OCI-LY1 (cell line): ENCODE data around the gene TMEM229A.

ENCODE experiments used
- H2AFZ ChIP-seq: fragments of 200-600 bp; sonication (generic), shearing (Covaris generic); 2 replicates; pipeline ENCODE4 v1.6.0; 2014; ENCODE audit warnings: antibody characterized with exemption, mild to moderate bottlenecking, low read length
- H3F3A ChIP-seq: fragments of 200-600 bp; sonication (generic), shearing (Covaris generic); 2 replicates; pipeline ENCODE4 v1.6.0; 2014; ENCODE audit warnings: mild to moderate bottlenecking, antibody characterized with exemption, low read length, moderate library complexity; ENCODE audit not compliant: insufficient read depth
- H3K27ac ChIP-seq: fragments of 200-600 bp; sonication (generic); 2 replicates; pipeline ENCODE4 v1.5.1; 2014; ENCODE audit warnings: low read length, mixed run types, mild to moderate bottlenecking, low read depth; ENCODE audit not compliant: poor library complexity, severe bottlenecking
- H3K27me3 ChIP-seq: fragments of 200-600 bp; sonication (generic); 2 replicates; pipeline ENCODE4 v1.6.0; 2014; ENCODE audit warnings: antibody characterized with exemption, mild to moderate bottlenecking, low read length, moderate library complexity; ENCODE audit not compliant: insufficient read depth
- H3K36me3 ChIP-seq: fragments of 200-600 bp; sonication (generic); 2 replicates; pipeline ENCODE4 v1.6.1; 2014; ENCODE audit warnings: mild to moderate bottlenecking, antibody characterized with exemption, low read length, moderate library complexity, mixed read lengths; ENCODE audit not compliant: insufficient read depth
- H3K4me1 ChIP-seq: fragments of 200-600 bp; sonication (generic); 2 replicates; pipeline ENCODE4 v1.5.1; 2014; ENCODE audit warnings: mild to moderate bottlenecking, low read length, moderate library complexity; ENCODE audit not compliant: insufficient read depth, severe bottlenecking
- H3K4me2 ChIP-seq: fragments of 200-600 bp; sonication (generic), shearing (Covaris generic); 2 replicates; pipeline ENCODE4 v1.6.1; 2014; ENCODE audit warnings: low read length
- H3K4me3 ChIP-seq: fragments of 200-600 bp; sonication (generic); 2 replicates; pipeline ENCODE4 v1.5.1; 2014; ENCODE audit warnings: low read length, low read depth, mild to moderate bottlenecking, mixed read lengths; ENCODE audit not compliant: poor library complexity, severe bottlenecking
- H3K79me2 ChIP-seq: fragments of 200-600 bp; shearing (Covaris generic); 2 replicates; pipeline ENCODE4 v1.6.1; 2016; ENCODE audit warnings: mixed run types, low read length, mixed read lengths; ENCODE audit not compliant: insufficient read depth
- H3K9ac ChIP-seq: fragments of 200-600 bp; sonication (generic), shearing (Covaris generic); 2 replicates; pipeline ENCODE4 v1.6.1; 2014; ENCODE audit warnings: mild to moderate bottlenecking, low read length, mixed read lengths
- H3K9me2 ChIP-seq: fragments of 200-600 bp; sonication (generic), shearing (Covaris generic); 2 replicates; pipeline ENCODE4 v1.6.1; 2014; ENCODE audit warnings: low read depth, mild to moderate bottlenecking, low read length, mixed read lengths
- H3K9me3 ChIP-seq: fragments of 200-600 bp; shearing (Covaris generic); 2 replicates; pipeline ENCODE4 v1.6.1; 2014; ENCODE audit warnings: low read length, mixed read lengths
- H4K20me1 ChIP-seq: fragments of 200-600 bp; sonication (generic), shearing (Covaris generic); 2 replicates; pipeline ENCODE4 v1.6.0; 2016; ENCODE audit warnings: mild to moderate bottlenecking, low read length; ENCODE audit not compliant: insufficient read depth
- EZH2 ChIP-seq: fragments of 200-600 bp; sonication (generic), shearing (Covaris generic); IDR thresholded peaks from 2 replicates; pipeline ENCODE4 v1.8.0; 2017; ENCODE audit warnings: borderline replicate concordance, mixed run types, mild to moderate bottlenecking, antibody characterized with exemption, low read length, moderate library complexity, mixed read lengths
- TF ChIP-seq, protein P1 (sequence below): fragments of 200-600 bp; sonication (generic), shearing (Covaris generic); IDR thresholded peaks from 2 replicates; pipeline ENCODE4 v1.5.1; 2017; ENCODE audit warnings: mild to moderate bottlenecking, antibody characterized with exemption, low read length, moderate library complexity, mixed read lengths

Gene TMEM229A

DNA sequence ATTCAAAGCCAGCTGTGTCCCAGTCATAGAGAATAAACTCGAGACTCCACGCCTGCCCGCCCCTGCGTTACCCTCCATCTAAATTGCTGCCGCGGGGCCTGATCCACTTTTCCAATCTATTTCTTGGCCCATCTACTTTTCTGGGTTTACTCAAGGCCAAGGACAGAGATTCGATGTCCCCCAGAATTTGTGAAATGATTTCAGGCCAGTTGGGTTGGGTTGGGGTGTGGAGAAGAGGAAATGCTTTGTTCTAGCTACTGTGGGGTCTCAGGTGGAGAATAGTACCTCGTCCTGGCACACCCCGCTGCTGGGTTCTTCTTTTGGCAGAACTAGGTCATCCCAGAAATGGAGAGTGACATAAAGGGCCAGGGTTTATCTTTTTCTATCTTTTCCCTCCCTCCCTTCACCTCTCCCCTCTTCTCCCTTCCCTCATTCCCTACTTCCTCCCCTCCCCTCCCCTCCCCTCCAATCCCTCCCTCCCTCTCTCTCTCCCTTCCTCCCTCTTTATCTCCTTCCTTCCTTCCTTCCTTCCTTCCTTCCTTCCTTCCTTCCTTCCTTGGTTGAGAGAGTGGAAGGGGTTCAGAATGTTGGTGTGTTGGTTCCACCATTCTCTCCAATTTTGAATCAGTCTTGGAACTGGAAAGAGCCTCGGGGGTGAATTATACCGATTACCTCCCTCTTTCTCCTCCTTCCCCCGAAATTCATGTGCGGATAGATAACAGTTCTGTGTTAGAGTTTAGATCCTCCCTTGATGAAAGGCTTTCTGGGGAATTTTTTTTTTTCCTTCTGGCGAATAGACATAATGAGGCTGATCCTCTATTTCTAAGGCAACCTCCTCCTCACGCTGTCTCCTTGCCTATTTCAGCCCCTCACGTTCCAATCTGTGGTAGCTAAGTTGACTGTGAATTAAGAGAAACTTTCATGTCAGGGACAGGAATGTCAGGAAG is 1.2 kb upstream of the TMEM229A start:
- Histone ChIP-seq H3K4me3 (no peak overlapping the region), H3K4me2 (no peak overlapping the region)
- no peak for TF ChIP-seq EZH2
- TF ChIP-seq, protein P1, sequence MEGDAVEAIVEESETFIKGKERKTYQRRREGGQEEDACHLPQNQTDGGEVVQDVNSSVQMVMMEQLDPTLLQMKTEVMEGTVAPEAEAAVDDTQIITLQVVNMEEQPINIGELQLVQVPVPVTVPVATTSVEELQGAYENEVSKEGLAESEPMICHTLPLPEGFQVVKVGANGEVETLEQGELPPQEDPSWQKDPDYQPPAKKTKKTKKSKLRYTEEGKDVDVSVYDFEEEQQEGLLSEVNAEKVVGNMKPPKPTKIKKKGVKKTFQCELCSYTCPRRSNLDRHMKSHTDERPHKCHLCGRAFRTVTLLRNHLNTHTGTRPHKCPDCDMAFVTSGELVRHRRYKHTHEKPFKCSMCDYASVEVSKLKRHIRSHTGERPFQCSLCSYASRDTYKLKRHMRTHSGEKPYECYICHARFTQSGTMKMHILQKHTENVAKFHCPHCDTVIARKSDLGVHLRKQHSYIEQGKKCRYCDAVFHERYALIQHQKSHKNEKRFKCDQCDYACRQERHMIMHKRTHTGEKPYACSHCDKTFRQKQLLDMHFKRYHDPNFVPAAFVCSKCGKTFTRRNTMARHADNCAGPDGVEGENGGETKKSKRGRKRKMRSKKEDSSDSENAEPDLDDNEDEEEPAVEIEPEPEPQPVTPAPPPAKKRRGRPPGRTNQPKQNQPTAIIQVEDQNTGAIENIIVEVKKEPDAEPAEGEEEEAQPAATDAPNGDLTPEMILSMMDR, result no peak

DNA sequence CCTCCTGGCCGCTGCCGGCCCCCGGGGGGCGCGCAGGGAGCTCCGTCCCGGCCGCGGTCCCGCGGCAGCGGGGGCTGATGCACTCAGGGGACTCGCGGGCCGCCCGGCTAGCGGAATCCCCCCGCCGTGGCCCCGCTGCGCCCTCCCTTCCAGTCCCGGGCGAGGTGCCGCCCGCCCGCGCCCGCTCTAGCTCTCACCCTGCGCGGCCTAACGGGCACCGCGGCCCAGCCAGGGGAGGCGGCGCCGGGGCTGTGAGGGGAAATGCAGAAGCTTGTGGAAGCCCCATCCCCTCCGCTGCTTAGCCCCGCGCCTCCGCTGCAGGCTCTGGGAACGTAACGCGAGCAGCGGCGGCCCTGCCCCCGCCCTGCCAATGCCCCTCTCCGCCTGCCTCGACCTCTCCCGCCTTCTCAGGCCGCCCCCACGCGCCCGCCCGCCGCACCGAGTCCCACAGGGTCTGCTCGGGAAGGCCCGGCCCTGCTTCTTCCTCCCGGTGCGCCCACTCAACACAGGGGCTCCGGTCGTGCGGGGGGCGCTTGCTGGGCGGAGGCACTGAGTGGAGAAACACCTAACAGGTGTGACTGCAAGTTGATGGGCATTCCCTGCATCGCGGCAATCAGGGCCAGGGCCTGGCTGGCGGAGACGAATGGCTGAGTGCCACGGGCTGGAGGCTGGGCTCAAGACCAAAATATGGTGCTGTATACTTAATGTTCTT is 384 bp upstream of the TMEM229A start:
- no peak for TF ChIP-seq EZH2
- TF ChIP-seq, protein P1, result no peak
- Histone ChIP-seq H3K79me2 (no peaks in the 10 kb centered on the region), H4K20me1 (no peaks in the 10 kb centered on the region), H3K27me3 (no peaks in the 10 kb centered on the region), H3K4me2 (no peak overlapping the region), H3K4me1 (no peaks in the 10 kb centered on the region), H2AFZ (no peak overlapping the region), H3F3A (no peaks in the 10 kb centered on the region), H3K9me3 (no peaks in the 10 kb centered on the region), H3K9ac (no peak overlapping the region), H3K4me3 (no peak overlapping the region), H3K36me3 (no peaks in the 10 kb centered on the region), H3K27ac (no peak overlapping the region), H3K9me2 (no peaks in the 10 kb centered on the region)

More for the DNA sequence above, 1.2 kb upstream of the TMEM229A start:
- H2AFZ ChIP-seq, result no peak overlapping the region
- no peaks in the 10 kb centered on the region for H3K27me3 ChIP-seq
- H3K9ac ChIP-seq, result no peak overlapping the region
- no peaks in the 10 kb centered on the region for H3K36me3 ChIP-seq
- no peaks in the 10 kb centered on the region for H3K79me2 ChIP-seq
- no peaks in the 10 kb centered on the region for H4K20me1 ChIP-seq
- H3K27ac ChIP-seq, result no peak overlapping the region
- H3K9me3 ChIP-seq, result no peaks in the 10 kb centered on the region
- no peaks in the 10 kb centered on the region for H3K4me1 ChIP-seq
- H3K9me2 ChIP-seq, result no peaks in the 10 kb centered on the region
- no peaks in the 10 kb centered on the region for H3F3A ChIP-seq

DNA sequence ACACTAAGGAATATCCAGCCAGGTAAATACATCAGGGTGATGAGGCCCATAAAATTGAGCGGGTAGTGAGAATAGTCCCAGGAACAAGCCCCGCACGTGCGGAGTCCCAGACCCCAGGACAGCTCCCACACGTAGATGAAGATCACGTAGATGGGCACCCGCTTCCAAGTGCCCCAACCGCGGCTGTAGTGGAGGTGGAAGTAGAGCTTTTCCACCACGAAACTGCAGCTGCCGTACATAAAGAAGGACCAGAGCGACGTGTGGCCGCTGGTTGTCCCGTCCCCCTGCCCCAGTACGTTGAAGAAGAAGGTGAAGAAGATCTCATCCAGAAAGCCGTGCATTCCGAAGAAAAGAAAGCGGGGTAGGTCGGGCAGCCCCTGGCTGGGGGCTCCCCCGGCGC is 948 bp downstream of the TMEM229A start:
- 0 out of 2 replicates have a peak, but pooled peaks cover 1% of the 10 kb centered on the region for H3K9me2 ChIP-seq
- no peaks in the 10 kb centered on the region for H3K4me1 ChIP-seq
- H3K27ac ChIP-seq, result no peak overlapping the region
- no peaks in the 10 kb centered on the region for H3F3A ChIP-seq
- no peaks in the 10 kb centered on the region for H3K27me3 ChIP-seq
- H3K9me3 ChIP-seq, result no peaks in the 10 kb centered on the region
- no peaks in the 10 kb centered on the region for H3K36me3 ChIP-seq
- H3K79me2 ChIP-seq, result no peaks in the 10 kb centered on the region
- no peak overlapping the region for H3K4me3 ChIP-seq
- H2AFZ ChIP-seq, result no peak overlapping the region
- H4K20me1 ChIP-seq, result no peaks in the 10 kb centered on the region
- H3K4me2 ChIP-seq, result no peak overlapping the region
- TF ChIP-seq, protein P1, result no peak
- TF ChIP-seq EZH2, result no peak
- no peak overlapping the region for H3K9ac ChIP-seq
